HG03521 (cell line): ENCODE results near the gene NR3C1.

ENCODE experiments used
- ATAC-seq: cut with Tn5 transposase; IDR thresholded peaks from one replicate; pipeline ENCODE4 v1.9.1; 2021; ENCODE audit warnings: mild to moderate bottlenecking, moderate library complexity; ENCODE audit not compliant: unreplicated experiment

The NR3C1 gene

DNA sequence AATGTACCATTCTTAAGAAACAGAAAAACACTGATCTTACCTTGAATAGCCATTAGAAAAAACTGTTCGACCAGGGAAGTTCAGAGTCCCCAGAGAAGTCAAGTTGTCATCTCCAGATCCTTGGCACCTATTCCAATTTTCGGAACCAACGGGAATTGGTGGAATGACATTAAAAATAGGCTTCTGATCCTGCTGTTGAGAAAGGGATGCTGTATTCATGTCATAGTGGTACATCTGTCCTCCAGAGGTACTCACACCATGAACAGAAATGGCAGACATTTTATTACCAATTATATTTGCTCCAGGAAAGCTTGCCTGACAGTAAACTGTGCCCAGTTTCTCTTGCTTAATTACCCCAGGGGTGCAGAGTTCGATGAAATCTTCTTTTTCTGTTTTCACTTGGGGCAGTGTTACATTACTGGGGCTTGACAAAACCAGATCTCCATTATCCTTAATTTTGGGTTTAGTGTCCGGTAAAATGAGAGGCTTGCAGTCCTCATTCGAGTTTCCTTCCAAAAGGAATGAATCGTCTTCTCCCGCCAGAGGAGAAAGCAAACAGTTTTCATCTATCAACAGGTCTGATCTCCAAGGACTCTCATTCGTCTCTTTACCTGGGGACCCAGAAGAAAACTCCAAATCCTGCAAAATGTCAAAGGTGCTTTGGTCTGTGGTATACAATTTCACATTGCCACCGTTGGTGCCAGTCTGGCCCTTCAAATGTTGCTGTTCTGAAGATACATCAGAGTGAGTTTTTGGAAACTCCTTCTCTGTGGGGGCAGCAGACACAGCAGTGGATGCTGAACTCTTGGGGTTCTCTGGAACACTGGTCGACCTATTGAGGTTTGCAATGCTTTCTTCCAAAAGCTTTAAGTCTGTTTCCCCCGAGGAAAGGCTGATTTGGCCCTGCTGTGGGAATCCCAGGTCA is 3.6 kb downstream of the NR3C1 start:
- ATAC-seq: no peak

DNA sequence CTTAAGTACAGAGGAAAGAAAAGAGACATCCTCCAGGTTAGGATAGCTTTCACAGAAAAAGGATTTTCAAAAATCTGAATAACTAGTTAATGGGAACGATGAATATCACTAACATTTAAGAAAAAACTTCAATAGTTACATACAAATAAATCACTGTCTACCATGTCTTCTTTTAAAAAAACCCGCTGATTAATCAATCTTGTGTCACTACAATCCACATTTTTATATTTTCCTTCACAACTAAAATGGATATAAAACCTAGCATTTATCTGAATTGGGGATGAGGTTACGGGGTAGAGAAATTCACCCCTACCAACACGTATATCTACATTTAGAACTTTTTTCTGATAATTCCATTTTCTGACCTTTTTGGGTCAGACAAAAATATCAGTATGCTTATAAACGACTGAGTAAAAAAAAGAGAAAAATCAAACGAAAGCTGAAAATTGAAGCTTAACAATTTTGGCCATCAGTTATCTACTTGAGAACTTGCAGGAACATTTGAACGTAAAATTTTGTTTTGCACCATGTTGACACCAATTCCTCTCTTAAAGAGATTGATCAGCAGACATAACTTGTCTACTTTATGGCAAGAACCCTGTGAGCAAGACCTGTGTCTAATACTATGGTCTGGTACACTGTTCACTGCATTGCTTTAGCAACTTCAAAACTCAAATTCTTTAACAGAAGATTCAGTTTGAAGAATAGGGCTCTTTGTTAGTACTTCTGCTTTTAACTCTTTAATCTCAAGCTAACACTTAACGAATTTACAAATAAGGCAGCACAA is 4.8 kb downstream of the NR3C1 start:
- no peak for ATAC-seq

DNA sequence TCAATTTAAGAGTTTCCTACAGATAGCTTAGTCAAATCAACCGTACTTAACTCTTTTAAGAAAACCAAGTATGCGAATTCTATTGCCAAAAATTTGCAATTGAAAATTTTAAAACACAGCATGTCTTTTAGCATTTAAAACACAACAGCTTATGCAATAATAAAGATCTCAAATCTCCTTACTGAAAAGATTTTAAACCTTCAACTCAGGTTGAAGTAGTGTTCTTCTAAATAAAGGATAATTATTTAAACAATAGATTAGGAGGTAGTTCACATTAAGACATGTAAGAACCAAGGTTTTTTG is 5.5 kb downstream of the NR3C1 start:
- ATAC-seq: no peak

DNA sequence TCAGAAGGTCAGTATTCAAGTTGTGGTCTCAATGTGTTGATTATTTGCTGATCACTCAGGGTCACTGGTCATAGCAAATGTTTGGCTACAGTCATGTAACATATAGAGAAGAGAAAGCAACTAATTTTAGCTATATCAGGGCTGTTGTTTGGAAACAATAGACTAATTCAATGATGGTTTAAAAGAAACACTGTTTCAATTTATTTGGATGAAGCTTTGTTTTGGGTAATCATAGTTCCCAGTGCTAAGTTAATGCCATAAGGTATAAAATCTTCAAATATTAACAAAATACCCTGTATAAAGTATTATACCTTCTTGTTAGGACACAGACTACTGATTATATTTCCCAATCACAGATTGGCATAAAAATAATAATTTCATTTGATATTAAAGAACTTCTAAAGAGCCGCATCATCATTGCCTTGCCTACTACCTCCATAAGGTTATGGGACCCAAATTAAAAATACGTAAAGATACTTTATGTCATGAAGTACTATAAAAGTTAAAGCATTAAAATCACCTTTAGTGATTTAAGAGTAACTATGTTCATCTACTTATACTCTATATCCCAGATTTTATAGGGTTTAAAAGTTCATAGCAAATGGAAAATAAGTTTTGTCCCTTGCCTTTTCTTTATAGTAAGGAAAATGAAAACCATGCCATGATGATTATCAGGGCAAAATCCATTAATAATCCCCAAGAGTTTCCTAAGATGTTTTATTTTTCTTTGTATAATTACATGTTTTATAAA is 6.0 kb downstream of the NR3C1 start:
- ATAC-seq: no peak

DNA sequence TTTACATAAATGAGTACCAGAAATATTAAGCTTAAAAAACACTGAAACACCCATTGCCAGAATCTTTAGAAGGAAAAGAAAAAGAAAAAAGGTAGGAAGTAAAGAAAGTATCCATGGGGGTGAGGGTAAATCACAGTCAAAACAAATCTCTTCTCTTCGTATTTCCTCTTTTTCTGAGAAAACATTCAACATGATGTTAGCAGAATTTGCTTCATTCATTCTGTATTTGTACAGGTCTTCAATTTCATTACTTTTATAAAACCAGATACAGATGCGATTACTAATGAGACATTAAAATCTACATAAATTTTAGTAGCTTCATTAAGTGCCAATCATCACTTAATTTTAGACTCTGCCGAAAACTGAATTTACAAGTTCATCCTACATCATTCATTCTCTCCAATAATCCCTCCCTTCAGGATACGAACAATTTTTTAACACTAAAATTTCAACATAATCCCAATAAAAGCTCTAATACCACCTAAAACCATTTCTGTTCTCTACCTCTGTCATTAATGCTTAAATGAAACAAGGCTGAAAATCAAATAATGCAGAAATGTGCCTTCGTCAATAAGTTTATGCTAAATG is 7.0 kb downstream of the NR3C1 start:
- no peak for ATAC-seq

DNA sequence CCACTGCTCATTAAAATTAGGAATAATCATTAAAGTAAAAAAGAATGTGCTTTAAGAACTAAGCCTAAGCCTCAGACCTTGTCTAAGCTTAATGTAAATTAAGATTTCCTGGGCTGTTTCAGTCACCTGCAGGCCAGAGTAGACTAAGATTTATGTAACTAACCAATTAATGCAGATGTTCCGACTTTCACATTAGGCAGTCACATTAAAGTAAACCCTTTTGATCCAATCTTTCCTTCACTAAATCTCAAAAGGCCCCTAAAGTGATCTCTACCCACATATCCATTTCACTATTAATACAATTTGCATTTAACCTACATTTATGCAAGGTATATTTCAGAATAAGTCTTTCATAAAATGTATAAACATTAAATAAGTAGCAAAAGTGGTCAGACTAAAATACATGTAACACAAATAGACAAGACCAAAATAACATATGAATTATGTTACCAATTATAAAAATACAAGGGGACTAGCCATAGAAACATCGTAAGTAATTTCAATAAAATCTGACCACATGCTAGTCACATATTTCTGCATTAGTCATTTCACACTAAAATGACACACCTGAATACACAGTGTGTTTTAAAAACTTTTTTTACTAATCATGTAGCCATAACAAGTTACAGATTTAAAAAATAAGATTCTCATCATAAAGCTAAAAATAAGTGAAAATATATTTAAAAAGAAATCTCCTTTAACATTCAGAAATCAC is 7.7 kb downstream of the NR3C1 start:
- peak; percentile 52 for ATAC-seq

DNA sequence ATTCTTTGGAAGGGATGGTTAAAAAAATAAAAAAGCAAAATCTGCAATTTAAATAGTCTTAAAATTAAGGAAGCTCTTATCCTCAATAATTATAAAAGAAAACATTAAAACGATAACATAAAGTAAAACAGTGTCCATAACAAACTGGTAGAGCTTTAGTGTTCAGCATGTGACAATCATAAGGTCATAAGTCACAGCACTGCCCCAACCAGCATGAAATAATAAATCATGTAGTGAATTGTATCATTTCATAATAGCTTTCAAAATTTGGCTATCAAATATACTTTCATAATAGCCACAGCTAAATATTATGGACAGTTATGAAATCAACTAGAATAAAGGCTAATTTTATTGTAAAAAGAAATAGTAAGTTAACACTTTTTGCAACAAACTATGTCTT is 10.0 kb downstream of the NR3C1 start:
- ATAC-seq: no peak

DNA sequence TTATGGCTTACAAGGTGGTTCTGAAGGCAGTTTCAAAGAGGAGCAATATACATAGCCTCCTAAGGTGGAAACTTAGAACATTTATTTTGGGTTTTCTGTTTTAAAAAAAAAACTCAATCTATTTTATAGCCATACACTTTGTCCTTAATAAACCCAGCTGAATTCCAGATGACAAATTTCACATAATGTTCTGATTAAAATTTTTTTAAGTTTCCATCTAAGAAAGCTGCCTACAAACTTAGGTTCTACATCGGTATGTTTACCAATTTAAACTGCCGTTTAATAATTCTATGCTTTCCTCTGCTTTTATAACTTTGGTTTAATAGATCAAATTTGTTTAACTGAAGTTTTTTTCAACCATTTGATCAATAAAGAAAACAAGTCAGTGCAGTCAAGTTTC is 12.5 kb downstream of the NR3C1 start:
- no peak for ATAC-seq

DNA sequence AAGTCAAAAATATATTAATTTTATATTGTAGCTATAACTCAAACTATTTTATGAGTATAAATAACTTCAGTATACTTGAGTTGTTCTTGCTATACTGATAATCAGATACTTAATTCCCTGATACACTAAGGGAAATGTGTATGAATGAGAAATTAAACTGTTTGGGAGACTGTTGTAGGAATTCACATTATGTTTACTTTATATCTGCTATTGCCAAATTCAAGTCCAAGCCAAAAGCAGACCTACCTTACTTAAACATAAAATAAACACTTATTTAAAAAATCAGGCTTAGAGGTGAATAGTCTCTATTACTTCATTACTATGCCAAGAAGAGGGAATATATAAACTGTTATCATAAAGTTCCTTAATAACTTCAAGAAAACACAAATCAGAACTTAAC is 13.2 kb downstream of the NR3C1 start:
- no peak for ATAC-seq

DNA sequence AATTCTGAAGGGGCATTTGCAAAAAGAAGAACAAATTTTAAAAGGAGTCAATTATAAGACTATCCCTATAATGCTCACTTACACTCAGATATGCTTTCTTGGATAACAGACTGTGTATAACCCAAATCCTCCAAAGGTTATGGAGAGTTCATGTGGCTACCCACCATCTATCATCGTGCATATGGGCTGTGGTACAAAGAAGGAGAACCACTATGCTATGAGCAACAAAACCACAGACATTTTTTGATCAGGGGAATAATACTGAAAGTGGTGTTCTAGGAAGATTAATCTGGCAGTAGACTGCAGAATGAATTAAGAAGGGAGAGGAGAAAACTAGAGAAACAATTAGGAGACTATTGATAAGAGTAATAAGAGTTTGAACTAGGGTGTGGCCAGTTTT is 16.8 kb downstream of the NR3C1 start:
- no peak for ATAC-seq

DNA sequence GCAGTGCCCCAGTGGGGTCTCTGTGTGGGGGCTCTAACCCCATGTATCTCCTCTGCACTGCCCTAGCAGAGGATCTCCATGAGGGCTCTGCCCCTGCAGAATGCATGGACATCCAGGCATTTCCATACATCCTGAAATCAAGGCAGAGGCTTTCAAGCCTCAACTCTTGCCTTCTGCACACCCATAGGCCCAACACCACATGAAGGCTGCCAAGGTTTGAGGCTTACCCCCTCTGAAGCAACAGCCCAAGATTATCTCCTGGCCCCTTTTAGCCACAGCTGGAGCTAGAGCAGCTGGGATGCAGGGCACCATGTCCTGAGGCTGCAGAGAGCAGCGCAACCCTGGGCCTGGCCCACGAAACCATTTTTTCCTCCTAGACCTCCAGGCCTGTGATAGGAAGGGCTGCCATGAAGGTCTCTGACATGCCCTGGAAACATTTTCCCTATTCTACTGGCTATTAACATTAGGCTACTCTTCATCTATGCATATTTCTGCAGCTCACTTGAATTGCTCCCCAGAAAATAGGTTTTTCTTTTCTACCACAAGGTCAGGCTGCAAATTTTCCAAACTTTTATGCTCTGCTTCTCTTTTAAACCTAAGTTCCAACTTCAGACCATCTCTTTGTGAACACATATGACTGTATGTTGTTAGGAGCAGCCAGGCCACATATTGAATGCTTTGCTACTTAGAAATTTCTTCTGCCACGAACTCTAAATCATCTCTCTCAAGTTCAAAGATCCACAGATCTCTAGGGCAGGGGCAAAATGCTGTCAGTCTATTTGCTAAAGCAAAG is 18.4 kb downstream of the NR3C1 start:
- no peak for ATAC-seq

DNA sequence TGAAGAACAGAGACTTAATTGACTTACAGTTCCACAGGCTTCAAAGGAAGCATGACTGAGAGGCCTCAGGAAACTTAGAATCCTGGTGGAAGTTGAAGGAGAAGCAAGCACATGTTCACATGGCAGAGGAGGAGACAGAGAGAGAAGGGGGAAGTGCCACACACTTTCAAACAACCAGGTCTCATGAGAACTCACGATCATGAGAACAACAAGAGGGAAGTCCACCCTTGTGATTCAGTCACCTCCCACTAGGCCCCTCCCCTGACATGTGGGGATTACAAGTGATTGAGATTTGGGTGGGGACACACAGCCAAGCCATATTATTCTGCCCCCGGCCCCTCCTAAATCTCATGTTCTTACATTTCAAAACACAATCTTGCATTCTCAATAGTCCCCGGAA is 19.5 kb downstream of the NR3C1 start:
- no peak for ATAC-seq

DNA sequence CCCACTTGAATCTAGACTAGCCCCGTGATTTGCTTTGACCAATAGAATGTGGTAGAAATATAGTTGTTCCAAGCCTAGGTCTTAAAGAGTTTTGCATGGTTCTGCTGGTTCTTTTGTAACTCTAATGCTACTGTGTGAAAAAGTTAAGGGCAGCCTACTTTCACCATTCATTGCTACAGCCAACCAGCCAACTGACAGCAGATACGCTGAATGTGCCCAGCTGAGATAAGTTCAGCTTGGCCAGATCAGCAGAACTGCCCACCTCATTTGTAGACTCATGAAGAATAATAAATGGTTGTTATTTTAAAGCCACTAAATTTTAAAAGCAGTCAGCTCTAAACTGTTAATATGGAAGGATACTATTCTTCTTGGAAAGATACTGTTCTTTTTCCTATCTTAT is 23.9 kb downstream of the NR3C1 start:
- ATAC-seq: no peak

DNA sequence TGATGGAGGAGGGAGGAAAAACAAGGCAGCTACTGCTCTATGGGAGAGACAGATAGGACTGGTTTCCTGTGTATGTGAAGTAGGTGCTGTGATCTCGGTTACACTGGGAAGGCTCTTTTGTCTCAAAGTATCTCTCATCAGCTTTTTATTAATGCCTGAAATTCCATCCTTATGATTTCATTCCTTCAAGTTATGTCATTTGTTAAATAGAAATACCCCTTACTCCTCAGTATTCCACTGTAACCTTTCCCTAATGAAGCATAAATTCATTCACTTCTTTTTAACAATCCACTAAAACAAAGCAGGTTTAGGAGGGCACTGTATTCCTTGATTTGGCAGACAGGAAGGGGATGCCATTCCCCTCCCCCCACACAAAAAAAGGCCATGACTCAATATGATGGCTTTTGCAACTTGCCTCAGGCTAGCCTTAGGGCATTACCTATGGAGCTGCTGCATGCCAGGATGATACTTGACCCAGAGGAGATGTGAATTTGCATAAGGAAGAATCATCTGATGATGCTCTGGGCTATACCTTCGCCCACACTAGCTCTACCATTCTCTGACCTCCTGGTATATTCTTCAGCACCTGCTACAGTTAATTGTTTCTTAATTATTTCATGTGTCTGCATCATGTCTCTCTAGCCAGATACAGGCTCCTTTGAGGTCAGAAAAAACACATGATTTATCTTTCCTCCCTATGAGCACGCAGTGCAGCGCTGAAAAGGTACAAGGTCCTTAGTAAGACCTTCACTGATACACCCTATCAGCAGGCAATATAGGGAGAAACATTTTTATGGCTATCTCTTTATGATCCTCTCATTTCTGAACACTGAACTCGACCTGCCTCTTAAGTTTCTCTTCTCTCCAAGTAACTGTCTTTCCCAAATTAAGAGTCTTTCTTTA is 26.3 kb downstream of the NR3C1 start:
- ATAC-seq: no peak

DNA sequence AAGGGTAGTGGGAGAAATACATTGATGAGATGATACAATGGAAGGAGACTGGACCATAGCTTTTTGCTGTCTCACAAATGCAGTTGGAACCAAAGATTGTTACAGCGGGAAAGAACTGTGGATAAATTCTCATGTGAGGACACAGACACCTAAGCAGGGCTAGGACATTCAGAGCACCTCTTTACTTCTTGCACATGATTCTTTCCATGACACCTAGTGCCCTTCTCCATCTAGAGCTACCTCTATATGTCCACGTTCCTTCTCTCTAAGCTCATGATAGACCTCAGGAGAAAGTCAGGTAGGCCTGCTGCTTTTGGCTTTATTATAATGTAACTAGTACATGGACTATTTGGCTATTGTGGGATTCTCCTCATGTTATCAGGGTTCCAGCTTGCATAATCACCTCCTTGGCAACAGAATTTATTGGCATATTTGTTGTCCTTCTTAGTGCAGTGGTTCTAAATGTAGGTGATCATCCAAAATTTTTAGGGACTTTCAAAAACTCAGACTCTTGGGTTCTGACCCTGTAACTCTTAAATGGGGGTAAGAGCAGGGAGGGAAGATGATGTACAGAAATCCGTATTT is 27.2 kb downstream of the NR3C1 start:
- ATAC-seq: no peak

DNA sequence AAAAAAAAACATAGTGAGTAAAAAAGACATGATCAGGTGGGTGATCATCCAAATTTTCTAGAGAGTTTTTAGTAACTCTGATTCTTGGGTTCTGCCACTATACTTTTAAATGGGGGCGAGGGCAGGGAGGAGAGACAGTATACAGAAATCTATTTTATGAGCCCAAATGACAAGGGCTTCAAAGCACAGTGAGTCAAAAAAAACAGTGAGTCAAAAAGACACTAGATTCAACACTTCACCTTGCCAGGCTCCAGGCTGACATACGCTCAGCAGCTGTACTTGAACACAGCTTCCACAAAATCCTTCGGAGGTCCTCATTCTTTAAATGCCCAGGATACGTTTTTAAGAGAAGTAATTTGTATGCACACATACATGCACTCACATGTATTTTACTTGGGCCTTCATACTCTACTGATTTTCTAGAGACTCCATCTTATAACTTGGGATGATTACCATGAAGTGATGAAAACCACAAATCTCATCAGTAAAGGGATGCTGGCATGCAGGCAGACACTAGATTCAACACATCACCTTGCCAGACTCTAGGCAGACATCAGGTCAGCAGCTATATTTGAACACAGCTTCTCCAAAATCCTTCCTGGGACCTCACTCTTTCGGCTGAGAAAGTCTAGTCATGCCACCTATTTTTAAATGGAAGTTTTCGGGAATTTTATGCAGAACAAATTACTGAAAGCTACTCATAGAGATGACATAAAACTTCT is 28.8 kb downstream of the NR3C1 start:
- ATAC-seq: no peak

DNA sequence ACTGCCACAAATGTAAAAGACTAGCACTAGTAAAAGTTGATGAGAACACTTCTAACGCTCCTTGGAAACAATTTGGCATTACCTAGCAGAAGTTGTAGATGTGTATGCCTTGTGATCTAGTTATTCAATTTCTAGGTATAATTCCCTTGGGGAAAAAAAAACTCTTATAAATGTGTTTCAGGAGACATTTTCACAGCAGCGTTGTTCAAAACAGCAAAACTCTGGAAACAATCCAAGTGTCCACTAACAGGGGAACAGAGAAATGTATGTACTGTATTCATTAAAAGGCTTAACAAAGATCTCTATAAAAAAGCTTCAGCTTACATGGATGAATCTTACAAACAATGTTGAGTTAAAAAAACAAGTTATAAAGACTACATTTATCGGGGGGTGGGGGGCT is 30.4 kb downstream of the NR3C1 start:
- no peak for ATAC-seq
